Keratinocyte (primary cell): ENCODE measurements around the gene CUBN. TPM values are rescaled to one million over a fixed set of nuclear protein-coding genes. Genes with fewer than 3 reads are reported as not detected.
A peak's percentile ranks its signal among the peaks of the same experiment; 100 is the strongest.

Experiments used
- DNase-seq: peaks from one replicate; pipeline ENCODE4 v3.0.0-alpha.2; 2011; ENCODE audit warnings: low read depth, missing footprints, low spot score
- FAIRE-seq: peaks from 2 replicates; lab custom pipeline; 2011; peaks lifted over from hg19 to GRCh38; lab: Jason Lieb, UNC
- H2AFZ ChIP-seq: 2 replicates; pipeline ENCODE4 v1.6.0; 2012; ENCODE audit warnings: low read length, control low read depth, inconsistent platforms; ENCODE audit not compliant: control insufficient read depth
- H3K27ac ChIP-seq: 2 replicates; pipeline ENCODE4 v1.5.1; 2011; ENCODE audit warnings: low read length; ENCODE audit not compliant: control insufficient read depth, insufficient read depth
- H3K27me3 ChIP-seq: 3 replicates; pipeline ENCODE4 v1.6.0; 2011; ENCODE audit warnings: low read length; ENCODE audit not compliant: control insufficient read depth, insufficient read depth; ENCODE audit errors: extremely low read depth
- H3K36me3 ChIP-seq, 2 experiments: 2 replicates in 1 of 2; 3 replicates in 1 of 2; pipeline ENCODE4 v1.5.1; 2011; ENCODE audit warnings: low read length in 2 of 2, mild to moderate bottlenecking in 1 of 2; ENCODE audit not compliant: control insufficient read depth in 2 of 2, insufficient read depth in 2 of 2; ENCODE audit errors: extremely low read depth in 1 of 2
- H3K4me1 ChIP-seq: 3 replicates; pipeline ENCODE4 v1.5.1; 2011; ENCODE audit warnings: low read length; ENCODE audit not compliant: control insufficient read depth, insufficient read depth; ENCODE audit errors: extremely low read depth
- H3K4me2 ChIP-seq: 3 replicates; pipeline ENCODE4 v1.6.0; 2011; ENCODE audit warnings: low read depth, low read length; ENCODE audit not compliant: control insufficient read depth, insufficient read depth; ENCODE audit errors: extremely low read depth
- H3K4me3 ChIP-seq, 3 experiments: fragments of 200-600 bp in 1 of 3; sonication (generic) in 1 of 3; 2 replicates in 2 of 3; 3 replicates in 1 of 3; pipeline ENCODE4 v1.5.1; 2011 to 2016; ENCODE audit warnings: low read length in 3 of 3, mild to moderate bottlenecking in 3 of 3, control low read depth in 2 of 3, inconsistent platforms in 1 of 3, low read depth in 1 of 3, mixed read lengths in 1 of 3, mixed run types in 1 of 3, moderate library complexity in 1 of 3; ENCODE audit not compliant: control insufficient read depth in 2 of 3, insufficient read depth in 2 of 3; ENCODE audit errors: extremely low read depth in 1 of 3
- H3K79me2 ChIP-seq: 2 replicates; pipeline ENCODE4 v1.6.0; 2012; ENCODE audit warnings: low read length; ENCODE audit not compliant: control insufficient read depth, insufficient read depth
- H3K9ac ChIP-seq: 3 replicates; pipeline ENCODE4 v1.6.0; 2011; ENCODE audit warnings: low read length; ENCODE audit not compliant: control insufficient read depth, insufficient read depth; ENCODE audit errors: extremely low read depth
- H3K9me1 ChIP-seq: 3 replicates; pipeline ENCODE4 v1.6.0; 2011; ENCODE audit warnings: low read length; ENCODE audit not compliant: control insufficient read depth, insufficient read depth; ENCODE audit errors: extremely low read depth
- H3K9me3 ChIP-seq: 2 replicates; pipeline ENCODE4 v1.5.1; 2012; ENCODE audit warnings: low read depth, low read length; ENCODE audit not compliant: control insufficient read depth
- H4K20me1 ChIP-seq: 3 replicates; pipeline ENCODE4 v1.6.0; 2011; ENCODE audit warnings: low read length; ENCODE audit not compliant: control insufficient read depth, insufficient read depth; ENCODE audit errors: extremely low read depth
- CTCF ChIP-seq, 3 experiments: IDR thresholded peaks in 1 of 3; conservative IDR thresholded peaks in 1 of 3; optimal IDR thresholded peaks in 1 of 3; 2 replicates in 2 of 3; 3 replicates in 1 of 3; pipeline versions ENCODE3 to v1.5.1; 2011; ENCODE audit warnings: low read length in 3 of 3, mild to moderate bottlenecking in 3 of 3, moderate library complexity in 2 of 3, control low read depth in 1 of 3, inconsistent platforms in 1 of 3; ENCODE audit not compliant: insufficient read depth in 2 of 3; ENCODE audit errors: extremely low read depth in 1 of 3
- EZH2 ChIP-seq: IDR thresholded peaks from one replicate; pipeline ENCODE4 v1.6.1; 2012; ENCODE audit warnings: inconsistent platforms, mild to moderate bottlenecking, low read length, moderate library complexity
- dilution Hi-C: fragments of 300-500 bp; cut with MboI; formaldehyde crosslinking; loops from one replicate; pipeline ENCODE4 v1.7.0; 2020; ENCODE audit warnings: low sequenced_read_pairs; ENCODE audit not compliant: extremely low pct_ligation_motif_present
- polyA plus RNA-seq, 5 experiments: library from polyadenylated mRNA; depleted of rRNA in 3 of 5; stranded (reverse) in 3 of 5; stranded (forward) in 1 of 5; unstranded in 1 of 5; fragments of >200 nt; gene quantifications; 1 replicate in 1 of 5; 2 replicates in 3 of 5; 3 replicates in 1 of 5; pipeline versions ENCODE4 v1.2.1 to v1.2.3, GENCODE V29; 2011 to 2012; ENCODE audit warnings: missing spikeins in 2 of 5, low read depth in 1 of 5, low replicate concordance in 1 of 5

The CUBN gene
- polyA plus RNA-seq, 1 donor (not counting 4 experiments of a cell fraction or from before 2014, with no cell fraction given) = 0.07 TPM

GRCh38 chr10:17060289-17060688 is 69.3 kb downstream of the CUBN start:
- no peak overlapping the region for H3K9ac ChIP-seq
- DNase-seq = no peak
- dilution Hi-C loops = no loop called here
- H3K27me3 ChIP-seq = no peaks in the 10 kb centered on the region
- no peak for FAIRE-seq
- no peak for TF ChIP-seq CTCF (optimal IDR thresholded peaks at IDR 0.05 in 1 of 3, IDR thresholded peaks at IDR 0.05 in 1 of 3, conservative IDR thresholded peaks at IDR 0.05 in 1 of 3; ENCODE audit: extremely low read depth in 1 of 3, insufficient read depth in 2 of 3, low read length in 3 of 3)
- TF ChIP-seq EZH2 = no peak
- no peaks in the 10 kb centered on the region for H3K9me1 ChIP-seq
- no peaks in the 10 kb centered on the region for H3K79me2 ChIP-seq
- no peak overlapping the region for H3K4me3 ChIP-seq
- H2AFZ ChIP-seq = no peak overlapping the region
- H3K4me1 ChIP-seq = peaks cover 33% of the 10 kb centered on the region
- no peak overlapping the region for H3K4me2 ChIP-seq
- H3K36me3 ChIP-seq = no peaks in the 10 kb centered on the region
- H4K20me1 ChIP-seq = no peaks in the 10 kb centered on the region
- H3K27ac ChIP-seq = no peak overlapping the region
- no peaks in the 10 kb centered on the region for H3K9me3 ChIP-seq

GRCh38 chr10:17059197-17059688 is 70.4 kb downstream of the CUBN start:
- no peak for DNase-seq
- peak; percentile 51 for FAIRE-seq
- no peak overlapping the region for H3K9ac ChIP-seq

More at GRCh38 chr10:17059197-17059688, 70.4 kb downstream of the CUBN start:
- no peak overlapping the region for H3K27ac ChIP-seq
- TF ChIP-seq EZH2 (no peak), CTCF (optimal IDR thresholded peaks at IDR 0.05 in 1 of 3, IDR thresholded peaks at IDR 0.05 in 1 of 3, conservative IDR thresholded peaks at IDR 0.05 in 1 of 3; ENCODE audit: extremely low read depth in 1 of 3, insufficient read depth in 2 of 3, low read length in 3 of 3) (no peak)
- dilution Hi-C loops = no loop called here
- H3K36me3 ChIP-seq = no peaks in the 10 kb centered on the region
- H3K27me3 ChIP-seq = no peaks in the 10 kb centered on the region
- H3K9me1 ChIP-seq = no peaks in the 10 kb centered on the region
- no peaks in the 10 kb centered on the region for H3K9me3 ChIP-seq
- peaks cover 31% of the 10 kb centered on the region for H3K4me1 ChIP-seq
- no peaks in the 10 kb centered on the region for H4K20me1 ChIP-seq
- H3K4me2 ChIP-seq = no peak overlapping the region
- H2AFZ ChIP-seq = peak overlapping the region; percentile 4
- H3K79me2 ChIP-seq = no peaks in the 10 kb centered on the region
- no peak overlapping the region for H3K4me3 ChIP-seq
